Measurements from ENCODE around the gene CEP250.
A peak's percentile ranks its signal among the peaks of the same experiment; 100 is the strongest.

Gene CEP250

DNA sequence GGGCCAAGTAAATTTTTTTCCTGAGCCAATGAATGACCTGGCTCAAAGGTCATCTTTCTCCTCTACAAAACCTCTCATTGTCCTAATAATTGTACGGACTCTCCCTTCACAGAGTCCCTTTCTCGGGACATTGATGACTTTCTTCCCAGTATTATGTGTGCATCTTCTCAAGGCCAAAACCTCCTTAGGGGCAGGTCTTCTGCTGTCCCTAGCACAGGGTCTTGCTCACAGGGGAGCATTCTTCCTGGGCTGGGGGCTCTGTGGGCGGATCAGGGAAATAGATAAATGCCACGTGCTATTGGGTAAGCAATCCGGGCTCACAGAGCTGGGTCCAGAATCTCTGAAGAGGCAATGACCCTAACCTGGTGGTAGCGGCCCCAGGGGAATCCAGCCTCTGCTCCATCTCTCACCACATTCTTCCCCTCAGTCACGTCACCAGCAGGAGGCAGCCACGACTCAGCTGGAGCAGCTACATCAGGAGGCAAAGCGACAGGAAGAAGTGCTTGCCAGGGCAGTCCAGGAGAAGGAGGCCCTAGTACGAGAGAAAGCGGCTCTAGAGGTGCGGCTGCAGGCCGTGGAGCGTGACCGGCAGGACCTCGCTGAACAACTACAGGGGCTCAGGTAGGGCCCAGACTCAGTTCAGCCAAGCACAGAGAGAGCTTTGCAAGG is 23.5 kb downstream of the CEP250 start:
- in situ Hi-C loops (cut with MboI; ENCODE audit: low pct_unique_long_range_greater_than_20kb, low sequenced_read_pairs) = no loop called here
- peak; percentile 54 for DNase-seq

DNA sequence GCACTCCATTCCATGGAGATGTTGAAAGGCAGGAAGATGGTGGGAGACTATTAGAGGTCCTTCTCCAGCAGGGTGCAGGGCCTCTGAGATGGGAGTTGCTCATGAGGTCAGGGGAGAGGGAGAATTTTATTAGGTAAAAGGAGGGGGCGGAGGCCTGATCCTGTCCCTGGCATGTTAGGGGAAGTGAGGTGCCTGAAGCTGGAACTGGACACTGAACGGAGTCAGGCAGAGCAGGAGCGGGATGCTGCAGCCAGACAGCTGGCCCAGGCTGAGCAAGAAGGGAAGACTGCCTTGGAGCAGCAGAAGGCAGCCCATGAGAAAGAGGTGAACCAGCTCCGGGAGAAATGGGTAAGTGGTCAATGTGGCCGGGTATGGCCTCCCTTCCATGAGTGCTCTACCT is 24.4 kb downstream of the CEP250 start:
- in situ Hi-C loops (cut with MboI; ENCODE audit: low pct_unique_long_range_greater_than_20kb, low sequenced_read_pairs) = no loop called here
- DNase-seq = no peak

DNA sequence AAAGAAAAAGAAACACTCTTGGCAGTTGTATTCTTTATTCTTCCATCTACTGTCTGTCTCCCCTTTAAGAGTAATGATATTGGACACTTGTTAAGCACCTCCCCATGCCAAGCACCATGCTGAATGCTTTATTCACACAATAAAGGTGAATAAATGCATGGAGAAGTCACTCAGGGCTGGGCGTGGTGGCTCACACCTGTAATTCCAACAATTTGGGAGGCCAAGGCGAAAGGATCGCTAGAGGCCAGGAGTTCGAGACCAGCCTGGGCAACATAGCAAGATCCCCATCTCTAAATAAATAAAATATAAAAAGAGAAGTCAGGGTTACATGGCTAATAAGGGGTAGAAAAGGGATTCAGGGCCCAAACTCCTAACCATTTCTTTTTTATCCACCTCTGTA is 32.1 kb downstream of the CEP250 start:
- no peak for DNase-seq
- in situ Hi-C loops (cut with MboI; ENCODE audit: low pct_unique_long_range_greater_than_20kb, low sequenced_read_pairs) = no loop called here

DNA sequence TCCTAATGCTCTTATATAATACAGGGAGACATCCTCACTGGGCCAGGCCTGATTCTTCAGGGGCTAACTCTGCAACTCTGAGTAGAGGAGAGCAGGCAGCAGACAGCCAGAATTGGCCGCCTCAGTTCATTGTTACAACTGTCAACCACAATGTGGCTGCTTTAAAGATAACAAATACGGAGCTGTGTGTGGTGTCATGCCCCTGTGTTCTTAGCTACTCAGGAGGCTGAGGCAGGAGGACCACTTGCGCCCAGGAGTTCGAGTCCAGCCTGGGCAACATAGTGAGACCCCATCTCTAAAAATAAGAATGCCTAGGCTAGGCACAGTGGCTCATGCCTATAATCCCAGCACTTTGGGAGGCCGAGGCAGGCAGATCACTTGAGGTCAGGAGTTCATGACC is 34.3 kb downstream of the CEP250 start:
- in situ Hi-C loops (cut with MboI; ENCODE audit: low pct_unique_long_range_greater_than_20kb, low sequenced_read_pairs) = no loop called here
- DNase-seq = no peak

DNA sequence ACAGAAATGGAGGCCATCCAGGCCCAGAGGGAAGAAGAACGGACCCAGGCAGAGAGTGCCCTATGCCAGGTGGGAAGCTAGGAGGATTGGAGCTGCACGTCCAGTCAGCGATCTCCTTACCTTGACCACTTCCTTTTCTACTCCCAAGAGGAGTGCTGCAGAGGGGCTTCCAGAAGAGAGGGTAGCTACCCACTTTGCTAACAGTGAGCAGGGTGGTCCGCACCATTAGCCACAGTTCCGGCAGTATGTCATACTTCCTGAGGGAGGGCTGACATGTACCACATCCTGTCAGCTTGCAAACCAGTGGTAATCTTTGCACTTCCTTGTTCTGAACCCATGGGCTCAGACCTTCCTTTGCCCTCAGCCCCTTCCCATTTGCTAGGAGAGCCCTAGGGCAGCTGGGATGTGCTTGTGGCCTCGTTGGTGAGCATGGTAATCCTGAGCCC is 35.4 kb downstream of the CEP250 start:
- in situ Hi-C loops (cut with MboI; ENCODE audit: low pct_unique_long_range_greater_than_20kb, low sequenced_read_pairs) = no loop called here
- DNase-seq = peak; percentile 83

DNA sequence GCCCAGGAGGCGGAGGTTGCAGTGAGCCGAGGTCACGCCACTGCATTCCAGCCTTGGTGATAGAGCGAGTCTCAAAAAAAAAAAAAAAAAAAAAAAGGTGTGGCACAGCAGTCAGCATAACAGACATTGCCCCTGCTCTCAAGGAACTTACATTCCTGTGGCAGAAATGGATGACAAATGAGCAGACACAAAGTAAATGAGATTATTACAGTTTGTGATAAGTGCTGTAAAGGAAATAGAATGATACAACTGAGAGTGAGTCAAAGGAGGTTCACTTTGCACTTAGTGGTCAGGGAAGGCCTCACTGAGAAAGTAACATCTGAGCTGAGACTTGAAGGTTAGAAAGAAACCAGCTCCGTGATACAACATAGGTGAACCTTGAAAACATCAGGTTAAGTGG is 36.4 kb downstream of the CEP250 start:
- in situ Hi-C loops (cut with MboI; ENCODE audit: low pct_unique_long_range_greater_than_20kb, low sequenced_read_pairs) = no loop called here
- no peak for DNase-seq

DNA sequence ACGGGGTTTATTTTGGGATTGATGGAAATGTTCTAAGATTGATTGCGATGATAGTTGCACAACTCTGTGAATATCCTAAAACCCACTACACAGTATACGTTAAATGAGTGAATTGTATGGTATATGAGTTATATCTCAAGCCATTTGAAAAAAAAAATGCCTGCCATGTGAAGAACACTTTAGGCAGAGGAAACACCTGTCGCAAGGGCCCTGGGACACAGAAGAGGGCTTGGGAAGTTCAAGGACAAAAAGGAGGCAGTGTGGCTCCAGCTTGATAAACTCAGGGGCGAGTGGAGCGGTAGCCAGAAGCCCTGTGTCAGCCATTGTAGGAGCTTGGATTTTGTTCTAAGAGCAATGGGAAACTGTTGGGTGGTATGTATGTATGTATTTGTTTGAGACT is 37.0 kb downstream of the CEP250 start:
- no peak for DNase-seq
- in situ Hi-C loops (cut with MboI; ENCODE audit: low pct_unique_long_range_greater_than_20kb, low sequenced_read_pairs) = no loop called here

DNA sequence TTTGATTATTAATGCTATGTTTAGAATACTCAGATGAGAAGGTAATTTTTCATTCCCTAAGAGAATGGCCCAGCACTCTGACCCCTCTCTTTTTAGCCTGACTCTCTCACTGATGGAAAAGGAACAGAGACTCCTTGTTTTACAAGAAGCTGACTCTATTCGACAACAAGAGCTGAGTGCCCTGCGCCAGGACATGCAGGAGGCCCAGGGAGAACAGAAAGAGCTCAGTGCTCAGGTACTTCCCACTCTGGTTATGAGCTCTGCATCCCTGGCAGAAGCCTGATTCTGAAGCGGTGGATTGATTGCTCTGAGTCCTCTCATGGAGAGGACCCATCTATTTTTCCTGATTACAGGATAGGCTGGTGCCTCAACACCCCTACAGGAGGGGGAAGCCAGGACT is 41.1 kb downstream of the CEP250 start:
- no peak for DNase-seq
- in situ Hi-C loops (cut with MboI; ENCODE audit: low pct_unique_long_range_greater_than_20kb, low sequenced_read_pairs) = no loop called here

DNA sequence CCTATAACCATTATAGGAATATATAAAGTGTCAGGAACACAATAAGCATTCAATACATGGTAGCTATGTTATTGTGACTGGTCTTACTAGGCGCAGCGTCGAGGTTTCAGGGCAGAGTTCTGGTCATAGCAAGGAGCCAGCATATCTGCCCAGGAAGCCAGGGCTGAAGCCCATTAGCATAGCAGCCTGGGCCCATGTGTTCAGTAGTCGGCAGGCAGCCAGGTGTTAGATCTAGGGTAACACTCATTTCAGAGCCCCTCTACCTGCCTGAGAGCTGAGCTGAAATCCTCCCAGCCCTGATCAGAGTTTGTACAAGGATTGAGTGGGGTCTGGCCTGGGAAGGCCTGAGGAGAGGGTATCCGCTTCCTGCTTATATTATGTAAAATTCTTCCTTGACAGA is 41.9 kb downstream of the CEP250 start:
- no peak for DNase-seq
- in situ Hi-C loops (cut with MboI; ENCODE audit: low pct_unique_long_range_greater_than_20kb, low sequenced_read_pairs) = no loop called here

DNA sequence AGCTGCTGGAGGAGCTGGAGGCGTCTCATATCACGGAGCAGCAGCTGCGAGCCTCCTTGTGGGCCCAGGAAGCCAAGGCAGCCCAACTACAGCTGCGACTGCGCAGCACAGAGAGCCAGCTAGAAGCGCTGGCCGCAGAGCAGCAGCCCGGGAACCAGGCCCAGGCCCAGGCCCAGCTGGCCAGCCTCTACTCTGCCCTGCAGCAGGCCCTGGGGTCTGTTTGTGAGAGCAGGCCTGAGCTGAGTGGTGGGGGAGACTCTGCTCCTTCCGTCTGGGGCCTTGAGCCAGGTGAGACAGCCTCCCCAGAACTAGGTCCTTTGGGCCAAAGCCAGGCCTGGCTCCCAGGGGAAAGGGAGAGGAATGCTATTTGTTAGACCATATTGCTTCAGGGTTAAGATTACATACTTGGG is 42.4 kb downstream of the CEP250 start:
- DNase-seq = no peak
- in situ Hi-C loops (cut with MboI; ENCODE audit: low pct_unique_long_range_greater_than_20kb, low sequenced_read_pairs) = no loop called here

DNA sequence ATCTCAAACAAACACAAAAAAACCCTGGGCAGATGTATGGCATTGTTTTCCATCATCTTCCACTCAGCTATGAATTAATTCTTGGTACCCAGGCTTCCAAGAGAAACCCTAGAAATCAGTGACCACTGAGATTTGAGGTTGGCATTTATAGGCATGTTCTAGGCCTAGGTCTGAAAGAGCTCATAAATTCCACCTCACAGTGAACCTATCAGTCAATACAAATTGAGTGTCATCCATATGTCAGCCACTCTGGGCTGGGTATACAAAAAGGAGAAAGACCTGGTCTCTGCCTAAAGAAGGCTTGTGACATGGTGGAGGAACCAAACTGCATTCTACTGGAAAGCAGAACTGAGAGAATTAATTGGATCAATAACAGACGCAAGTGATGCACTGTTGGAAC is 43.9 kb downstream of the CEP250 start:
- DNase-seq = no peak
- in situ Hi-C loops (cut with MboI; ENCODE audit: low pct_unique_long_range_greater_than_20kb, low sequenced_read_pairs) = no loop called here

DNA sequence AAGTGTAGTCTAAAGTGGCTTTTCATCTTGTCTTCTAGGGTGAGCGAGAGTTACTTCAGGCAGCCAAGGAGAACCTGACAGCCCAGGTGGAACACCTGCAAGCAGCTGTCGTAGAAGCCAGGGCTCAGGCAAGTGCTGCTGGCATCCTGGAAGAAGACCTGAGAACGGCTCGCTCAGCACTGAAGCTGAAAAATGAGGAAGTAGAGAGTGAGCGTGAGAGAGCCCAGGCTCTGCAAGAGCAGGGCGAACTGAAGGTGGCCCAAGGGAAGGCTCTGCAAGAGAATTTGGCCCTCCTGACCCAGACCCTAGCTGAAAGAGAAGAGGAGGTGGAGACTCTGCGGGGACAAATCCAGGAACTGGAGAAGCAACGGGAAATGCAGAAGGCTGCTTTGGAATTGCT is 47.0 kb downstream of the CEP250 start:
- DNase-seq = peak; percentile 82
- in situ Hi-C loops (cut with MboI; ENCODE audit: low pct_unique_long_range_greater_than_20kb, low sequenced_read_pairs) = no loop called here

DNA sequence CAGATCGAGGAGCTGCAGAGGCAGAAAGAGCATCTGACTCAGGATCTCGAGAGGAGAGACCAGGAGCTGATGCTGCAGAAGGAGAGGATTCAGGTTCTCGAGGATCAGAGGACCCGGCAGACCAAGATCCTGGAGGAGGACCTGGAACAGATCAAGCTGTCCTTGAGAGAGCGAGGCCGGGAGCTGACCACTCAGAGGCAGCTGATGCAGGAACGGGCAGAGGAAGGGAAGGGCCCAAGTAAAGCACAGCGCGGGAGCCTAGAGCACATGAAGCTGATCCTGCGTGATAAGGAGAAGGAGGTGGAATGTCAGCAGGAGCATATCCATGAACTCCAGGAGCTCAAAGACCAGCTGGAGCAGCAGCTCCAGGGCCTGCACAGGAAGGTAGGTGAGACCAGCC is 47.9 kb downstream of the CEP250 start:
- DNase-seq = no peak
- in situ Hi-C loops (cut with MboI; ENCODE audit: low pct_unique_long_range_greater_than_20kb, low sequenced_read_pairs) = no loop called here

DNA sequence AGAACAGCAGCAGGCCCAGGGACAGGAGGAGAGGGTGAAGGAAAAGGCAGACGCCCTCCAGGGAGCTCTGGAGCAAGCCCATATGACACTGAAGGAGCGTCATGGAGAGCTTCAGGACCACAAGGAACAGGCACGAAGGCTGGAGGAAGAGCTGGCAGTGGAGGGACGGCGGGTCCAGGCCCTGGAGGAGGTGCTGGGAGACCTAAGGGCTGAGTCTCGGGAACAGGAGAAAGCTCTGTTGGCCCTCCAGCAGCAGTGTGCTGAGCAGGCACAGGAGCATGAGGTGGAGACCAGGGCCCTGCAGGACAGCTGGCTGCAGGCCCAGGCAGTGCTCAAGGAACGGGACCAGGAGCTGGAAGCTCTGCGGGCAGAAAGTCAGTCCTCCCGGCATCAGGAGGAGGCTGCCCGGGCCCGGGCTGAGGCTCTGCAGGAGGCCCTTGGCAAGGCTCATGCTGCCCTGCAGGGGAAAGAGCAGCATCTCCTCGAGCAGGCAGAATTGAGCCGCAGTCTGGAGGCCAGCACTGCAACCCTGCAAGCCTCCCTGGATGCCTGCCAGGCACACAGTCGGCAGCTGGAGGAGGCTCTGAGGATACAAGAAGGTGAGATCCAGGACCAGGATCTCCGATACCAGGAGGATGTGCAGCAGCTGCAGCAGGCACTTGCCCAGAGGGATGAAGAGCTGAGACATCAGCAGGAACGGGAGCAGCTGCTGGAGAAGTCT is 48.6 kb downstream of the CEP250 start:
- in situ Hi-C loops (cut with MboI; ENCODE audit: low pct_unique_long_range_greater_than_20kb, low sequenced_read_pairs) = no loop called here
- DNase-seq = no peak

DNA sequence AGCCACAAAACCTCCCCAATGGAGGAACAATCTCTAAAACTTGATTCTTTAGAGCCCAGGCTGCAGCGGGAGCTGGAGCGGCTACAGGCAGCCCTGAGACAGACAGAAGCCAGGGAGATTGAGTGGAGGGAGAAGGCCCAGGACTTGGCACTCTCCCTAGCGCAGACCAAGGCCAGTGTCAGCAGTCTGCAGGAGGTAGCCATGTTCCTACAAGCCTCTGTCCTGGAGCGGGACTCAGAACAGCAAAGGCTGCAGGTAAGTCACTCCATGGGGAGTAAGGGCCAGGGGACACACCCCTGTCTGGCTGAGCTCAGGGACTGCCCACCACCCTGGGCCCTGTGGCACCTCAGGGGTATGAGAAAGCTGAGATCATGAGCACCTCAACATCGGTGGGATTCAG is 49.4 kb downstream of the CEP250 start:
- no peak for DNase-seq
- in situ Hi-C loops (cut with MboI; ENCODE audit: low pct_unique_long_range_greater_than_20kb, low sequenced_read_pairs) = no loop called here

DNA sequence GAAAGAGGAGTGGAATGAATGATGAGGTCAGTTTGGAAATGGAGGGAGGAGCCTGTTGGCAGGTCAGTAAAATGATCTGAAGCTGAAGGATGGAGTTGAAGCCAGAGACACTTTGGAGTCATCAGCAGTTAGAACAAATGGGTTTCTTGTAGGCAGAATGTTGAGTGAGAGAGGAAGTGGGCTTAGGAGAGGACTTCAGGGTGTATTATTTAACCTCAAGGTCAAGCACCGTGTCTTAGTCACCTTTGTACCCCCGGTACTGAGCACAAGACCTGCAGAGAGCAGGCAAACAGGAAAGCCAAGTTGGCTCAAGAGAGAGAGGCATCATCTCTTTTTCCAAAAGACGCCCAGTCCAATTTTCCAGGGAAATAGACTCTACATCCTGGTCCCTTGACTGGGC is 50.8 kb downstream of the CEP250 start:
- in situ Hi-C loops (cut with MboI; ENCODE audit: low pct_unique_long_range_greater_than_20kb, low sequenced_read_pairs) = no loop called here
- no peak for DNase-seq

DNA sequence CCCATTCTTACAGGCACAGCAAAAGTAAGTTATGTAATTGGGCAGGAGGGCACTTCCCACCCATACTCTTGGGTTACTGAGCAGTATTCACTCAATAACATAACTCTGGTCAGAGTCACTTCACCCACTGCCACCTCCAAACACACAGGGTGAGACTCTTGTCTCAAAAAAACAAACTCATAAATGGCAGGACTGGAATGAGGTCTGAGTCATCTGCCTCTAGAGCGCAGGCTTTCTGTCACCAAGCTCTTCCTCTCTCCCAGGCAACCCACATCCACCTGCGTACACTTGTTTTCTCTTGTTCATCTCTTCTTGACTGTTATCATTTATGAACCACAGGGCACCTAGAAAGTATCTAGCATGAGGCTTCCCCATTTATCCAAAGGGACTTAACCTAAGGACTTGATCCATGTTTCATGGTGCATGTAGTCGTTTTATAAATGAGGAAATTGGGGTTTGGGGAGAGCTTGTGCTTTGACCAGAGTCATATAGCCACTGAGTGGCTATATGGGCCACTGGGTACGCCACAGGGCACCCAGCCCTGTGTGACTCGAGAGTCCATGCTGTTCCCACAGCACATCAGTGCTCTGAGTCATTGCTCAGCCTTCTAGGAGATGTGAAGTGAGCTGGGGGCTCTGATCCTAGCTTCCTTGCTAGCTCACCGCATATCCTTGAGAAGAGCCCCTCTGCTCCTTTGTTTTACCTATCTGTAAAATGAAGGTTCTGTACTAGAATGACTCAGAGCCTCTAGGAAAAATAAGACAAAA is 51.7 kb downstream of the CEP250 start:
- no peak for DNase-seq
- in situ Hi-C loops (cut with MboI; ENCODE audit: low pct_unique_long_range_greater_than_20kb, low sequenced_read_pairs) = no loop called here

DNA sequence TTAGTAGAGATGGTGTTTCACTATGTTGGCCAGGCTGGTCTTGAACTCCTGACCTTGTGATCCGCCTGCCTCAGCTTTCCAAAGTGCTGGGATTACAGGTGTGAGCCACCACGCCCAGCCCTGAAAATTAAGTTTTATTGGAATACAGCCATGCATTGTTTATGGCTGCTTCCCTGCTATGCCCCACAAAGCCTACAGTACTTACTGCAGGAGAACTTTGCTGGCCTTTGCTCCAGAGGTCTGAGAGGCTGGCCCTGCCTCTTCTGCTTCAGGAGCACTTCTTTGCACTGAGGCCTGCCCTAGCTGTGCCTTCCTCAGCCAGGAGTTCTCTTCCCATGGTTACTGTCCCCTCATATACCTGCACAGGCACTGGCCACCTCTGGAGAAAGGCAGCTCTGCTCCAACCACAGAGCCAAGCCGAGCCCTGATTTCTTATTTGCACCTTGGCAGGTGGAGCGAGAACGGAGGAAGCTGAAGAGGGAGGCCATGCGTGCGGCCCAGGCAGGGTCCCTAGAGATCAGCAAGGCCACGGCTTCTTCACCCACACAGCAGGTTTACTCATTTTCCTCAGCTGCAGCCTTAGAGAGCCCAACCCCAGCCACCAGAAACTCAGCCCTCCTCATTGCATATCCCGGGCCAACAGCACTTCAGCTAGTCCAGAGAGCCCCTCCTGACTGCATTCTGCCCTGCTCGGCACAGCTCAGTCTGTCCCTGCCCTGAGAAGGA is 53.3 kb downstream of the CEP250 start:
- in situ Hi-C loops (cut with MboI; ENCODE audit: low pct_unique_long_range_greater_than_20kb, low sequenced_read_pairs) = no loop called here
- DNase-seq = no peak

DNA sequence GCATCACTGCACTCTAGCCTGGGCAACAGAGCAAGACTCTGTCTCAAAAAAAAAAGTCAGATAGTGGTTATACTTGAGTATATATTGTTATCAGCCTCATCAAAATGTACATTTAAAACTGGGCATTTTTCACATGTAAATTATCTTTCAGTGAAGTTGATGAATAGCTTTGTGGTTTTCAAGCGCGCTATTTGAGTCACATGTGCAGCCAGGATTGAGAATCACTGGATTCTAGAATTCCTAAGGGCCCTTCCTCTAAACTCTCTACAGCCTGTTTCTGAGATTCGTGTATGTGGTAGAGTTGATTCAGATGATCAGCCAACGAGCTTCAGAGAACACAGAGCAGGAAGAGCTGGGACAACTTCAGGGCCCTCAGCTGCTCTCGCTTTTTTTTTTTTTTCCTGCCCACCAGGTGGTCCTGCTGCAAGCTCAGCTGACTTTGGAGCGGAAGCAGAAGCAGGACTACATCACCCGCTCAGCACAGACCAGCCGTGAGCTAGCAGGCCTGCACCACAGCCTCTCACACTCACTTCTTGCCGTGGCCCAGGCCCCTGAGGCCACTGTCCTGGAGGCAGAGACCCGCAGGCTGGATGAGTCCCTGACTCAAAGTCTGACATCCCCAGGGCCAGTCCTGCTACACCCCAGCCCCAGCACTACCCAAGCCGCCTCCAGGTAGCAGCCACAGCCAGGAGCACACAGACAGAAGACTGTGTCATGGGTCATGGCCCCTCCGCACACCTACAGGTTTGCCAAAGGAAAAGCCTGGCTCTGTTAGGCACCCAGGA is 55.7 kb downstream of the CEP250 start:
- in situ Hi-C loops (cut with MboI; ENCODE audit: low pct_unique_long_range_greater_than_20kb, low sequenced_read_pairs) = no loop called here
- no peak for DNase-seq
